Measurements from ENCODE around the gene CUBN.

The CUBN gene

GRCh38 chr10:16950656-16951601 lies 178.7 kb downstream of the CUBN start:
- DNase-seq (ENCODE audit: low read depth in 2 of 2): no peak

GRCh38 chr10:16949816-16950215 lies 179.8 kb downstream of the CUBN start:
- DNase-seq (ENCODE audit: low read depth in 2 of 2): no peak

- no peak for DNase-seq (ENCODE audit: low read depth in 2 of 2)
These were observed 181.2 kb downstream of the CUBN start for GRCh38 chr10:16948361-16948760.

GRCh38 chr10:16947069-16947468 lies 182.5 kb downstream of the CUBN start:
- no peak for DNase-seq (ENCODE audit: low read depth in 2 of 2)

- DNase-seq (ENCODE audit: low read depth in 2 of 2): no peak
These were observed 184.0 kb downstream of the CUBN start for GRCh38 chr10:16945593-16945992.

- no peak for DNase-seq (ENCODE audit: low read depth in 2 of 2)
These were observed 184.6 kb downstream of the CUBN start for GRCh38 chr10:16944986-16945385.

- DNase-seq (ENCODE audit: low read depth in 2 of 2): no peak
These were observed 185.2 kb downstream of the CUBN start for GRCh38 chr10:16944402-16944801.

GRCh38 chr10:16943295-16944285 lies 186.0 kb downstream of the CUBN start:
- no peak for DNase-seq (ENCODE audit: low read depth in 2 of 2)

- no peak for DNase-seq (ENCODE audit: low read depth in 2 of 2)
These were observed 187.1 kb downstream of the CUBN start for GRCh38 chr10:16942381-16943078.

- no peak for DNase-seq (ENCODE audit: low read depth in 2 of 2)
These were observed 187.7 kb downstream of the CUBN start for GRCh38 chr10:16941870-16942269.

GRCh38 chr10:16941067-16941466 lies 188.5 kb downstream of the CUBN start:
- DNase-seq (ENCODE audit: low read depth in 2 of 2): no peak

- no peak for DNase-seq (ENCODE audit: low read depth in 2 of 2)
These were observed 190.7 kb downstream of the CUBN start for GRCh38 chr10:16938952-16939351.

- no peak for DNase-seq (ENCODE audit: low read depth in 2 of 2)
These were observed 195.2 kb downstream of the CUBN start for GRCh38 chr10:16934461-16934860.

GRCh38 chr10:16933783-16934182 lies 195.8 kb downstream of the CUBN start:
- DNase-seq (ENCODE audit: low read depth in 2 of 2): no peak

- no peak for DNase-seq (ENCODE audit: low read depth in 2 of 2)
These were observed 197.7 kb downstream of the CUBN start for GRCh38 chr10:16931930-16932329.

- DNase-seq (ENCODE audit: low read depth in 2 of 2): no peak
These were observed 199.1 kb downstream of the CUBN start for GRCh38 chr10:16930540-16930939.

- DNase-seq (ENCODE audit: low read depth in 2 of 2): no peak
These were observed 200.5 kb downstream of the CUBN start for GRCh38 chr10:16929069-16929468.

- no peak for DNase-seq (ENCODE audit: low read depth in 2 of 2)
These were observed 202.1 kb downstream of the CUBN start for GRCh38 chr10:16927546-16927945.

GRCh38 chr10:16923726-16924125 lies 205.9 kb downstream of the CUBN start:
- no peak for DNase-seq (ENCODE audit: low read depth in 2 of 2)

- DNase-seq (ENCODE audit: low read depth in 2 of 2): no peak
These were observed 206.3 kb downstream of the CUBN start for GRCh38 chr10:16923309-16923708.

GRCh38 chr10:16919121-16919982 lies 210.3 kb downstream of the CUBN start:
- no peak for DNase-seq (ENCODE audit: low read depth in 2 of 2)

Data from stimulated activated CD4-positive, alpha-beta T cell treated with anti-CD3 and anti-CD28 coated beads, Interleukin-12 subunit alpha, Interleukin-12 subunit beta, amount 100 ng/mL, for 24 hours (primary cell).